GM18519 (cell line): Measurements from ENCODE around the gene ERICH3.

Source experiments
- ATAC-seq: cut with Tn5 transposase; IDR thresholded peaks from one replicate; pipeline ENCODE4 v1.9.1; 2021; ENCODE audit warnings: mild to moderate bottlenecking, moderate library complexity; ENCODE audit not compliant: unreplicated experiment, low FRiP score

The ERICH3 gene

GRCh38 chr1:74593887-74594866 is 79.4 kb downstream of the ERICH3 start:
- no peak for ATAC-seq

GRCh38 chr1:74592580-74593355 is 80.8 kb downstream of the ERICH3 start:
- no peak for ATAC-seq

GRCh38 chr1:74591949-74592348 is 81.6 kb downstream of the ERICH3 start:
- no peak for ATAC-seq

- ATAC-seq = no peak
These were observed 83.3 kb downstream of the ERICH3 start for GRCh38 chr1:74590288-74590687.

GRCh38 chr1:74587888-74588287 is 85.7 kb downstream of the ERICH3 start:
- ATAC-seq = no peak

- peak; percentile 49 for ATAC-seq
These were observed 87.2 kb downstream of the ERICH3 start for GRCh38 chr1:74586253-74586897.

GRCh38 chr1:74584185-74584584 is 89.4 kb downstream of the ERICH3 start:
- ATAC-seq = no peak

- no peak for ATAC-seq
These were observed 90.2 kb downstream of the ERICH3 start for GRCh38 chr1:74583397-74583796.

GRCh38 chr1:74579425-74579824 is 94.2 kb downstream of the ERICH3 start:
- peak; percentile 99 for ATAC-seq

GRCh38 chr1:74578101-74578500 is 95.5 kb downstream of the ERICH3 start:
- no peak for ATAC-seq

- ATAC-seq = no peak
These were observed 101.7 kb downstream of the ERICH3 start for GRCh38 chr1:74571891-74572290.

- no peak for ATAC-seq
These were observed 102.1 kb downstream of the ERICH3 start for GRCh38 chr1:74571493-74571800.

- ATAC-seq = no peak
These were observed 102.6 kb downstream of the ERICH3 start for GRCh38 chr1:74570797-74571492.

- ATAC-seq = no peak
These were observed 123.7 kb downstream of the ERICH3 start for GRCh38 chr1:74549932-74550331.

- no peak for ATAC-seq
These were observed 124.4 kb downstream of the ERICH3 start for GRCh38 chr1:74548961-74549750.

- ATAC-seq = no peak
These were observed 127.8 kb downstream of the ERICH3 start for GRCh38 chr1:74545821-74546220.

GRCh38 chr1:74534241-74534640 is 139.4 kb downstream of the ERICH3 start:
- no peak for ATAC-seq

GRCh38 chr1:74531796-74532195 is 141.8 kb downstream of the ERICH3 start:
- no peak for ATAC-seq

GRCh38 chr1:74530892-74531291 is 142.7 kb downstream of the ERICH3 start:
- no peak for ATAC-seq

- no peak for ATAC-seq
These were observed 145.5 kb downstream of the ERICH3 start for GRCh38 chr1:74528123-74528522.
